ENCODE results near the gene MMP25. TPM values are rescaled to one million over a fixed set of nuclear protein-coding genes. Genes with fewer than 3 reads are reported as not detected.

The MMP25 gene
- total and polyA plus RNA-seq, 9 of the 15 experiments (the other 6 are each of a cell fraction or from before 2014, with no cell fraction given), result 0.03 to 0.04 TPM; not detected in 7

DNA sequence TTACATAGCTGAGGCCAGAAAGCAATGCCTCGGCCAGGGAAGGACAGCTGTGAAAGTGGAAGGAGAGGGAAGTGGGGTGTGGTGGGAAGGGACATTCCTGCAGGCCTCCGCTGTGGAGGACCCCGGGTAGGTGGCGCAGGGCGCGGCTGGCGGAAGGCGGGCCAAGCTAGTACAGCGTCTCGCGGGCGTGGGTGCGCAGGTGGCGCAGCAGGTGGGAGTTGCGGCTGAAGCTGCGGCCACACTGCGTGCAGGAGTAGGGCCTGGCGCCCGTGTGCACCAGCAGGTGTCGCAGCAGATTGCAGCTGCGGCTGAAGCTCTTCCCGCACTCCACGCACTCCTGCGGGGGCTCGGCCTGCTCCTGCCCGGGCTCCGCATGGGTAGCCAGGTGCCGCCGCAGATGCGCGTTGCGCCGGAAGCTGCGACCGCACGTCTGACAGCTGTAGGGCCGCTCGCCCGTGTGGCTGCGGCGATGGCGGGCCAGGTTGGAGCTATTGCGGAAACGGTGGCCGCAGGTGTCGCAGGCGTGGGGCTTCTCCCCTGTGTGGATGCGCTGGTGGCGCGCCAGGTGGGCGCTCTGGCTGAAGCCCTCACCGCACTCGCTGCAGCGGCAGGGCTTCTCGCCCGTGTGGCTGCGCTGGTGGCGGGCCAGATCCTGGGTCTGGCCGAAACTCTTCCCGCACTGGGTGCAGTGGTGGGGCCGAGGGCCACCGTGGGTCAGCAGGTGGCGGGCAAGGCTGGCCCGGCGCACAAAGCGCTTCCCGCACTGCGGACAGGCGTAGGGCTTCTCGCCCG is 42.8 kb downstream of the MMP25 start:
- Histone ChIP-seq H3K4me1 (replicated peaks in 1 of 2; ENCODE audit: control insufficient read depth in 2 of 2, insufficient read depth in 2 of 2, low read length in 2 of 2) (peaks cover 19 to 55% of the 10 kb centered on the region in 2 experiments), H3K36me3 (ENCODE audit: control insufficient read depth, insufficient read depth, low read length) (no peaks in the 10 kb centered on the region), H3K27ac (ENCODE audit: extremely low read depth, low read depth, low read length) (no peak overlapping the region), H3K4me3 (no peak overlapping the region), H3K27me3 (ENCODE audit: control insufficient read depth in 2 of 2, insufficient read depth in 2 of 2, low read length in 2 of 2) (peaks cover 2 to 26% of the 10 kb centered on the region in 2 experiments; a peak in 3 of 5 replicates), H3K9ac (ENCODE audit: insufficient read depth in 1 of 2, low read depth in 2 of 2, low read length in 2 of 2) (no peak overlapping the region), H3K79me2 (ENCODE audit: control insufficient read depth, insufficient read depth, low read length) (no peaks in the 10 kb centered on the region), H3K9me1 (ENCODE audit: control insufficient read depth, insufficient read depth, low read length) (no peaks in the 10 kb centered on the region), H3K4me2 (ENCODE audit: insufficient read depth, low read length) (no peak overlapping the region), H3K9me3 (replicated peaks; ENCODE audit: control insufficient read depth, insufficient read depth, low read depth, low read length) (no peaks in the 10 kb centered on the region), H4K20me1 (replicated peaks; ENCODE audit: control insufficient read depth, insufficient read depth, low read length) (no peaks in the 10 kb centered on the region), H2AFZ (ENCODE audit: low read depth, low read length) (no peak overlapping the region)
- intact Hi-C loops (cut with micrococcal nuclease) (no loop called here), in situ Hi-C loops (cut with MboI) (no loop called here)
- ATAC-seq (no peak), DNase-seq (ENCODE audit: extremely low read depth in 1 of 4, low spot score in 3 of 4) (no peak), FAIRE-seq (no peak)
- POLR2A ChIA-PET, result interaction anchor here (0.6 to 1.1 kb wide), 3 partner anchors 9 to 41 kb away, joined by 3 to 4 read pairs (median 3); no protein-coding TSS in a partner anchor
- peak; percentile 94 for TF ChIP-seq ZKSCAN1 (IDR thresholded peaks at IDR 0.05; ENCODE audit: low read depth, low read length)
- peak; percentile 40; the same call in 1 of the 2 replicates for TF ChIP-seq ZBTB33 (CRISPR knock-in tag; IDR thresholded peaks at IDR 0.05)
- no peak for TF ChIP-seq ZNF445 (CRISPR knock-in tag; IDR thresholded peaks at IDR 0.05; ENCODE audit: low read depth)
- no TSS peak for BruUV-seq (replicated peaks)
- WGBS (ENCODE audit: insufficient coverage, low coverage, missing lambda C conversion rate), result 70% methylated on average over 49 of the region's 71 CpGs
- CTCF ChIA-PET (ENCODE audit: low intra/inter-chr PET ratio), result no interaction called here

Measured in K562 (cell line).